Embryonic facial prominence (tissue), 1 donor: ENCODE data around the gene B2M.
A peak's percentile ranks its signal among the peaks of the same experiment; 100 is the strongest.
"Not testable (repeated sequence)": the region's sequence is repeated elsewhere in the genome, so short reads cannot be mapped to it uniquely, and the experiment has no call there.

Experiments used
- DNase-seq: peaks from one replicate; pipeline ENCODE4 v3.0.0-alpha.2; 2016; ENCODE audit errors: extremely low spot score

B2M gene

GRCh38 chr15:44711096-44711742 is at the start of gene B2M, which contains the start of gene PATL2:
Gene B2M (plus strand): TSS chr15:44711517. CDS start chr15:44711547, 30 bp downstream.
Gene PATL2 (minus strand): TSS chr15:44711323. CDS start chr15:44676490, 34,833 bp downstream.
- DNase-seq, result peak; percentile 91

DNA sequence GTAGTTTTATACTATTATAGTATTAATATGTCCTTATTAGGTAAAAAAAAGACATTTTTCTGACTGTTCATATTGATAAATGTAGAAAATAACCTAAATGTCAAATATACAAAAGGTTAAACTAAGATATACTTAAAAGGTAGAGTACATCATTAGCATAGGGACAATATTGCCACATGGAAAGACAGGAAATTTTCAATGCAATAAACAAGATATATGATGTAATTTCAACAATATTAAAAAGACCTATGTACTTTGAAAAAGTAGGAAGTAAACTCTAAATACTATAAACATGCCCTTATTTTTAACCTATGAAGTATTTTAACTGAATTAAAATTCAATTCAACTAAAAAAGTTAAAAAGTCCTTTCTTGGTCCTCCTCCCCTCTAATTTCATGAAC is 49.7 kb upstream of the B2M start:
- no peak for DNase-seq

DNA sequence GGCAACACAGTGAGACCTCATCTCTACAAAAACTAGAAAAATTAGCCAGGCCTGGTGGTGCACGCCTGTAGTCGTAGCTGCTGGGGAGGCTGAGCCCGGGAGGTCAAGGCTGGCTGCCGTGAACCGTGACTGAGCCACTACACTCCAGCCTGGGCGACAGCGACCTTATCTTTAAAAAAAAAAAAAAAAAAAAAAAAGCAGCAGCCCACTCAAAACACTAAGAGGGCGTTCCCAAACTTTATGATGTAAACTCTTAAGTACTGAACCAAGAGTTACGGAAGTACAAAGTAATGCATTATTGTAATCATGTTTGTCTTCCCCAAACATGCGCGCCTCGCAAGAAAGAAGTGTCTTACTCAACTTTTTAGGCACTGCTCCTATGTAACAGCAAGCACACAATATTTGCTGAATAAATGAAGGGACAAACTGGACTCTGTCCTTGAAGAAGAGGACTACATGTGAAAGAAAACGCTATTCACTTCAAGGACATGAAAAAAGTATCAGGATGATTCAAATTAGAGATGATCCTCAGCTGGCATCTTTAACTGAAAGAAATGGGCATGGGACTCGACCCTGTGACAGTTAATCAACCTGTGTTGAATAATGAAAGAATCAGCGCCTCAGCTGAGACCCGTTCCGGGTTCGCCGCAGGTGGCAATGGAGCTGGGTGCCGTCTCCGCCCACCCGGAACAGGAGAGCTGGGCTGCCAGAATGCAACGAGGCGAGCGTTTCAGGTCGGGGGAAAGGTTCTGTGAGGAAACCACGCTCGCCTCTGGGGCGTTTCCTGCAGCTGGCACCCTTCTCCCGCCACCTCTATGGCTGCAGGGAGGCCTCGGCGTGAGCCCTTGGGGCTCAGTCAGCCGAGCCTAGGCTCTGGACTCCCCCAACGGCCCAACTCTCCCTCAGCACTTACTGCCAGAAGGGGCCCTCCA is 48.6 kb upstream of the B2M start:
- no peak for DNase-seq

DNA sequence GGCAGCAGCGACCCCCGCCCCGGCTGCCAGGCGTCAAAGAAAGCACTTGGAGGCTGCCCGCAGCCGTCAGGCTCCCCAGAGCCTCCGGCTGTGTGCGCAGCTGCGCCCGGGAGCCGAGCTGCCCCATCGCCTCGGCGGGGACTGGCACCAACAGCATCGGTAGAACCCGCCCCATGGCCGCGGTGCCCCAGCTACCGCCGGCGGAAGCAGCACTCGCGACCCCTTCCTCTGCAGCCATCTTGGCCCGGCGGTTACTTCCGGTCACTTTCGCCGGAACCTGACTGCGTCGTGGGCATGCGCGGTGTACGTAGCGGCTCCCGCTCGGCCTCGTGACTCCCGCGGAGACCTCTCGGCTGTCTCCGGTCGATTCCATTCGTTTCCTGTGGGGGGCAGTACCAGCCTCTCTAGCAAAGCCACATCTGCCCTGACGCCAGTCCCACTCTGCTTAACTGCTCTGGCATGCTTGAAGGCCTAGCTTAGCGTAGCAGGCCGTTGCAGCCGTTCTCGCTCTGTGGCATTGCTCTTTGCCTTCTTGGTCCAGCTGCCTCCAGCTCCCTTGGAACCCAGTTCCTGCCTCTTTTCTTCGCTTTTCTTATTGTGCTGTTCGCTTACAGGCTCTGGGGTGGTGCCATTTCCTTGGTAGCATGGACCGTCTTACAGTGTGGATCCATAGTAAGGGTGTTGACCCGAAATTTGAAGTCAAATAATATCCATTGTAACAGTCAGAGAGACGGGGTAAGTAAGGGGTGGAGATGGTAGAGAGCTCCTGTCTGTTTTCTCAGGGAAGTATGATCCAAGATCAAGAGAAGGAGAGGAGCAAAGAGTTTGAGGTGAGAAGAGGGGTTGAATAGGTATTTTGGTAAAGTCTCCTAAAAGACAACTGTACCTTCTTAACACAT is 47.7 kb upstream of the B2M start, which contains the start of gene SPG11:
Gene SPG11 (minus strand): TSS at position 253 of the 899 bp plus-strand sequence. CDS start 15 bp downstream, at position 238.
- peak; percentile 90 for DNase-seq

- DNase-seq, result no peak
Measured at GRCh38 chr15:44666210-44667038, 44.9 kb upstream of the B2M start.

- no peak for DNase-seq
Measured at GRCh38 chr15:44667039-44667360, 44.3 kb upstream of the B2M start.

DNA sequence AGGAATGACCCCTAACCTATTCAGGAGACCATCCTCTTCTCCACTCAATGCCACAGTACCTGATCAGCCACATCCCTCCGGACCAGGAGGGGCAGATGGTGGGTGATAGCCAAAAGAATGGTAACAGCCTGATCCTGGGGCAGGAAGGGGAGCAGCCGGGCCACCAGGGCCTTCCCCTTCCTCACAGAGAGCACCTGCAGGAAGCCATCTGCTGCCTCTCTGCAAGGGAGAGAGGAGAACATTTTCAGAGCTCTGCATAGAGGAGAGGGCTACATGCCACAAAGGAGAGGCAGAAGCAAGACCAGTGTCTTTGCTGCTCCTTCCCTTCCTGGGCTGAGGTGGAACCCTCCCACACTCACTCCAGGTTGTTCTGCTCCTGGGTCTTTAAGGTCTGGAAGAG is 42.4 kb upstream of the B2M start:
- no peak for DNase-seq

DNA sequence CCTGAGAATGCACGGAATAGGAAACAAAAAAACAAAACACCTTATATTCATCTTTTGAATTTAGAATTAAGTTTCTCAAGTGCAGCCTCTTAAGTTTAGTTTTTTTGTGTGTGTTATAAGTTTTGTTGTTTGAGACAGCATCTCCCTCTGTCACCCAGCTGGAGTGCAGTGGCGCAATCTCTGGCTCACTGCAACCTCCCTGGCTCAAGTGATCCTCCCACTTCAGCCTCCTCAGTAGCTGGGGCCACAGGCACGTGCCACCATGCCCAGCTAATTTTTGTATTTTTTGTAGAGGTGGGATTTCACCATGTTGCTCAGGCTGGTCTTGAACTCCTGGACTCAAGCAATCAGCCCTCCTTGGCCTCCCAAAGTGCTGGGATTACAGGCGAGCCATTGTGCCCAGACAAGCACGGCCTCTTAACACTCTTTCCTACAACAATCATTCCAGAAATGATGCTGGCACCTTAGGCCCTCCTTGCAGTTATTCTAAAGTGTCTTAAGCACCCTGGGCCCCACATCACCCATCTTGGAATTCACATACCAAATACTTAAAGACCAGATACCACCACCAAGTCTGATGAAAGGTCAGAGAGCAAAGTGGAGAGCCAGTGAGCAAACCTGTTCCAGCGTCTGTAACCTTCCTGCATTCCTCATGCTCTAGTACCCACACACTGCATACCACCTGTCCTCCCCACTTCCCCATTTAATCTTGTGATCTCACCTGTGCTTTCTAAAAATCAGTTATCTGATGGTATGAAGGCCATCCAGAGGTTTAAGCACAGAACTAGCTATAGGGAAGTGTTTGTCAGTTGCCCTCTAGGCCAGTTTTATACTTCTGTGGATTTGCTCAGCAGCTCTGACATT is 41.0 kb upstream of the B2M start:
- no peak for DNase-seq

DNA sequence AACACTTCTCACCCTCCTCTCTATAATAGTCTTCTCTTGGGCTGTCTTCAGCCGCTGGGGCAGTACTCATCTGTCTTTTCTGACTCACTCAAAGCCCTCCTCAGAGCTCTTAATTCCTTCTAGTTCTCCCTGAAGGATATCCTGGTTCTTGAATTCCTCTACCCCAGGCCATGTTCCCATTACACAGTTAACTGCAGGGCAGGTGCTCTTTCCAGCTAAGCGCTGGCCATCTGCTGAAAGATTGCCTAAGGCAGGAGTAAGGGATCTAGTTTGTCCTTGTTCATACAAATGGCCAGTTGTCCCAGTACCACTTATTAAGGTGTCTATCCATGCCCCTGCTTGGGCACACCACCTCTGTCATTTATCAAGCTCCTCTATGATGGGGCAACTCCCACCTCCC is 37.7 kb upstream of the B2M start:
- DNase-seq, result no peak

GRCh38 chr15:44675911-44676310 is 35.4 kb upstream of the B2M start:
- no peak for DNase-seq

DNA sequence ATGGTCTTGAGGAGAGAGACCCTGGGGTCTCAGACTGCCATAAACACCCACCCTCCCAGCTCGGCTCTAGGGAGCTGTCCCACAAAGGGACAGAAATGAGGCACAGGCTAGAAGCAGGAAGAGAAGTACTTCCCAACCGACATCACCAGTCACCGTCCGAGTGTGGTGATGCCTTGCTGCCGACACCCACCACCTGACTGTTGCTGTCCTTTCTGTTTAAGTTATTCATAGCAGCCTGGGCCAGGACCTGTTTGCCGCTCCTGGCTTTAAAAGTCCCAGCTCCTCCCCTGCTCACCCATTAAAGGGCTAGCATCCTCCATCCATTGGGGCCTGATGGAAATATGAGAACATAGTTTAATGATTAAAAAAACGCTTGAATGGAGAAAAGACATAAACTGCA is 34.6 kb upstream of the B2M start:
- DNase-seq, result no peak

- DNase-seq, result no peak
Measured at GRCh38 chr15:44682211-44682610, 29.1 kb upstream of the B2M start.

DNA sequence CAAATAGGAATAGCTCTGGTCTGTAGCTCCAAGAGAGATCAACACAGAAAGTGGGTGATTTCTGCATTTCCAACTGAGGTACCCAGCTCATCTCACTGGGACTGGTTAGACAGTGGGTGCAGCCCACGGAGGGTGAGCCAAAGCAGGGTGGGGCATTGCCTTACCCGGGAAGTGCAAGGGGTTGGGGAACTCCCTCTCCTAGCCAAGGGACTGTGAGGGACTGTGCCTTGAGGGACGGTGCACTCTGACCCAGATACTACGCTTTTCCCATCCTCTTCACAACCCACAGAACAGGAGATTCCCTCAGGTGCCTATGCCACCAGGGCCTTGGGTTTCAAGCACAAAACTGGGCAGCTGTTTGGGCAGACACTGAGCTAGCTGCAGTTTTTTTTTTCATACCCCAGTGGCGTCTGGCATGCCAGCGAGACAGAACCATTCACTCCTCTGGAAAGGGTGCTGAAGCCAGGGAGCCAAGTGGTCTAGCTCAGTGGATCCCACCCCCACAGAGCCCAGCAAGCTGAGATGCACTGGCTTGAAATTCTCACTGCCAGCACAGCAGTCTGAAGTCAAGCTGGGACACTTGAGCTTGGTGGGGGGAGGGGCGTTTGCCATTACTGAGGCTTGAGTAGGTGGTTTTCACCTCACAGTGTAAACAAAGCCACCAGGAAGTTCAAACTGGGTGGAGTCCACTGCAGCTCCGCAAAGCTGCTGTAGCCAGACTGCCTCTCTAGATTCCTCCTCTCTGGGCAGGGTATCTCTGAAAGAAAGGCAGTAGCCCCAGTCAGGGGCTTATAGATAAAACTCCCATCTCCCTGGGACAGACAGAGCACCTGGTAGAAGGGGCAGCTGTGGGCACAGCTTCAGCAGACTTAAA is 28.3 kb upstream of the B2M start:
- not testable (repeated sequence) for DNase-seq

DNA sequence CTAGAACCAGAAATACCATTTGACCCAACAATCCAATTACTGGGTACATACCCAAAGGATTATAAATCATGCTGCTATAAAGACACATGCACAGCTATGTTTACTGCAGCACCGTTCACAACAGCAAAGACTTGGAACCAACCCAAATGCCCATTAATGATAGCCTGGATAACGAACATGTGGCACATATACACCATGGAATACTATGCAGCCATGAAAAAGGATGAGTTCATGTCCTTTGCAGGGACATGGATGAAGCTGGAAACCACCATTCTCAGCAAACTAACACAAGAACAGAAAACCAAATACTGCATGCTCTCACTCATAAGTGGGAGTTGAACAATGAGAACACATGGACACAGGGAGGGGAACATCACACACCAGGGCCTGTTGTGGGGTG is 22.0 kb upstream of the B2M start:
- not testable (repeated sequence) for DNase-seq

DNA sequence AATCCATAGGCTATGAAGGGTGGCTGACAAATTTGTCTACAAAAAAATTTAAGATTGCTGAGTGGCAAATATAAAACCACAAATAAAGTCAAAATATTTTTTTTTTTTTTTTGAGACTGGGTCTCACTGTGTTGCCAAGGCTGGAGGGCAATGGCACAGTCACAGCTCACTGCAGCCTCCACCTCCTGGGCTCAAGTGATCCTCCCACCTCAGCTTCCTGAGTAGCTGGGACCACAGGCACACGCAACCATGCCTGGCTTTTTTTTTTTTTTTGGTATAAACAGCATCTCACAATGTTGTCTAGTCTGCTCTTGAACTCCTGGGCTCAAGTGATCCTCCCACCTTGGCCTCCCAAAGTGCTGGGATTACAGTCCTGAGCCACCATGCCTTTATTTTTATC is 21.1 kb upstream of the B2M start:
- not testable (repeated sequence) for DNase-seq

GRCh38 chr15:44692659-44693058 is 18.7 kb upstream of the B2M start:
- no peak for DNase-seq

- DNase-seq, result no peak
Measured at GRCh38 chr15:44694416-44694815, 16.9 kb upstream of the B2M start.

- no peak for DNase-seq
Measured at GRCh38 chr15:44695294-44695693, 16.0 kb upstream of the B2M start.

DNA sequence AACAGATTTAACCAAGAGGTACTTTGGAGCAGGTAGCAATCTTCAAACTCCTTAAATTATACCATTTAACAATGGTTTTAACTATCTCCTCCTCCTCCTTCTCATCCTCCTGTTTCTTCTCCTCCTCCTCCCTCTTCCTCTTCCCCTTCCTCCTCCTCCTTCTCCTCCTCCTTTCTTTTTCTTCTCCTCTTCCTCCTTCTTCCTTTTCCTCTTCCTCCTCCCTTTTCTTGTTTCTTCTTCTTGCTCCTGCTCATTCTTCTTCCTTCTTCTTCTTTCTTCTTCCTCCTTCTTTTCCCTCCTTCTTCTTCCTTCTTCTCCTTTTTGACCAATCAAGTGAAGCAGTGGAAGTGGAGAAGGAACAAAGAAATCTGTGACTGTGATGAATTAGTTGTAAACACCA is 14.3 kb upstream of the B2M start:
- no peak for DNase-seq
